ENCODE measurements around the gene SLC16A10.

GRCh38 chr6:111248789-111249188 lies 161.5 kb downstream of the SLC16A10 start:
- TF ChIP-seq REST (IDR thresholded peaks at IDR 0.05; ENCODE audit: unreplicated experiment) (no peak), STAT1 (IDR thresholded peaks at IDR 0.05; ENCODE audit: unreplicated experiment) (no peak), POLR2AphosphoS5 (IDR thresholded peaks at IDR 0.05; ENCODE audit: low read depth) (no peak), EZH2 (IDR thresholded peaks at IDR 0.05; ENCODE audit: low read depth, unreplicated experiment) (no peak), JUNB (IDR thresholded peaks at IDR 0.05; ENCODE audit: unreplicated experiment) (no peak), EZH2phosphoT487 (IDR thresholded peaks at IDR 0.05; ENCODE audit: unreplicated experiment) (no peak), CREB1 (CRISPR knock-in tag; IDR thresholded peaks at IDR 0.05; ENCODE audit: low read depth) (no peak), NANOG (IDR thresholded peaks at IDR 0.05; ENCODE audit: borderline replicate concordance) (no peak), ETS1 (IDR thresholded peaks at IDR 0.05) (no peak), ZNF331 (CRISPR knock-in tag; IDR thresholded peaks at IDR 0.05; ENCODE audit: low read depth) (no peak)
- TF ChIP-seq, protein P1, sequence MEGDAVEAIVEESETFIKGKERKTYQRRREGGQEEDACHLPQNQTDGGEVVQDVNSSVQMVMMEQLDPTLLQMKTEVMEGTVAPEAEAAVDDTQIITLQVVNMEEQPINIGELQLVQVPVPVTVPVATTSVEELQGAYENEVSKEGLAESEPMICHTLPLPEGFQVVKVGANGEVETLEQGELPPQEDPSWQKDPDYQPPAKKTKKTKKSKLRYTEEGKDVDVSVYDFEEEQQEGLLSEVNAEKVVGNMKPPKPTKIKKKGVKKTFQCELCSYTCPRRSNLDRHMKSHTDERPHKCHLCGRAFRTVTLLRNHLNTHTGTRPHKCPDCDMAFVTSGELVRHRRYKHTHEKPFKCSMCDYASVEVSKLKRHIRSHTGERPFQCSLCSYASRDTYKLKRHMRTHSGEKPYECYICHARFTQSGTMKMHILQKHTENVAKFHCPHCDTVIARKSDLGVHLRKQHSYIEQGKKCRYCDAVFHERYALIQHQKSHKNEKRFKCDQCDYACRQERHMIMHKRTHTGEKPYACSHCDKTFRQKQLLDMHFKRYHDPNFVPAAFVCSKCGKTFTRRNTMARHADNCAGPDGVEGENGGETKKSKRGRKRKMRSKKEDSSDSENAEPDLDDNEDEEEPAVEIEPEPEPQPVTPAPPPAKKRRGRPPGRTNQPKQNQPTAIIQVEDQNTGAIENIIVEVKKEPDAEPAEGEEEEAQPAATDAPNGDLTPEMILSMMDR (conservative IDR thresholded peaks at IDR 0.05; ENCODE audit: low read depth in 2 of 2), result no peak
- TF ChIP-seq, protein P2, sequence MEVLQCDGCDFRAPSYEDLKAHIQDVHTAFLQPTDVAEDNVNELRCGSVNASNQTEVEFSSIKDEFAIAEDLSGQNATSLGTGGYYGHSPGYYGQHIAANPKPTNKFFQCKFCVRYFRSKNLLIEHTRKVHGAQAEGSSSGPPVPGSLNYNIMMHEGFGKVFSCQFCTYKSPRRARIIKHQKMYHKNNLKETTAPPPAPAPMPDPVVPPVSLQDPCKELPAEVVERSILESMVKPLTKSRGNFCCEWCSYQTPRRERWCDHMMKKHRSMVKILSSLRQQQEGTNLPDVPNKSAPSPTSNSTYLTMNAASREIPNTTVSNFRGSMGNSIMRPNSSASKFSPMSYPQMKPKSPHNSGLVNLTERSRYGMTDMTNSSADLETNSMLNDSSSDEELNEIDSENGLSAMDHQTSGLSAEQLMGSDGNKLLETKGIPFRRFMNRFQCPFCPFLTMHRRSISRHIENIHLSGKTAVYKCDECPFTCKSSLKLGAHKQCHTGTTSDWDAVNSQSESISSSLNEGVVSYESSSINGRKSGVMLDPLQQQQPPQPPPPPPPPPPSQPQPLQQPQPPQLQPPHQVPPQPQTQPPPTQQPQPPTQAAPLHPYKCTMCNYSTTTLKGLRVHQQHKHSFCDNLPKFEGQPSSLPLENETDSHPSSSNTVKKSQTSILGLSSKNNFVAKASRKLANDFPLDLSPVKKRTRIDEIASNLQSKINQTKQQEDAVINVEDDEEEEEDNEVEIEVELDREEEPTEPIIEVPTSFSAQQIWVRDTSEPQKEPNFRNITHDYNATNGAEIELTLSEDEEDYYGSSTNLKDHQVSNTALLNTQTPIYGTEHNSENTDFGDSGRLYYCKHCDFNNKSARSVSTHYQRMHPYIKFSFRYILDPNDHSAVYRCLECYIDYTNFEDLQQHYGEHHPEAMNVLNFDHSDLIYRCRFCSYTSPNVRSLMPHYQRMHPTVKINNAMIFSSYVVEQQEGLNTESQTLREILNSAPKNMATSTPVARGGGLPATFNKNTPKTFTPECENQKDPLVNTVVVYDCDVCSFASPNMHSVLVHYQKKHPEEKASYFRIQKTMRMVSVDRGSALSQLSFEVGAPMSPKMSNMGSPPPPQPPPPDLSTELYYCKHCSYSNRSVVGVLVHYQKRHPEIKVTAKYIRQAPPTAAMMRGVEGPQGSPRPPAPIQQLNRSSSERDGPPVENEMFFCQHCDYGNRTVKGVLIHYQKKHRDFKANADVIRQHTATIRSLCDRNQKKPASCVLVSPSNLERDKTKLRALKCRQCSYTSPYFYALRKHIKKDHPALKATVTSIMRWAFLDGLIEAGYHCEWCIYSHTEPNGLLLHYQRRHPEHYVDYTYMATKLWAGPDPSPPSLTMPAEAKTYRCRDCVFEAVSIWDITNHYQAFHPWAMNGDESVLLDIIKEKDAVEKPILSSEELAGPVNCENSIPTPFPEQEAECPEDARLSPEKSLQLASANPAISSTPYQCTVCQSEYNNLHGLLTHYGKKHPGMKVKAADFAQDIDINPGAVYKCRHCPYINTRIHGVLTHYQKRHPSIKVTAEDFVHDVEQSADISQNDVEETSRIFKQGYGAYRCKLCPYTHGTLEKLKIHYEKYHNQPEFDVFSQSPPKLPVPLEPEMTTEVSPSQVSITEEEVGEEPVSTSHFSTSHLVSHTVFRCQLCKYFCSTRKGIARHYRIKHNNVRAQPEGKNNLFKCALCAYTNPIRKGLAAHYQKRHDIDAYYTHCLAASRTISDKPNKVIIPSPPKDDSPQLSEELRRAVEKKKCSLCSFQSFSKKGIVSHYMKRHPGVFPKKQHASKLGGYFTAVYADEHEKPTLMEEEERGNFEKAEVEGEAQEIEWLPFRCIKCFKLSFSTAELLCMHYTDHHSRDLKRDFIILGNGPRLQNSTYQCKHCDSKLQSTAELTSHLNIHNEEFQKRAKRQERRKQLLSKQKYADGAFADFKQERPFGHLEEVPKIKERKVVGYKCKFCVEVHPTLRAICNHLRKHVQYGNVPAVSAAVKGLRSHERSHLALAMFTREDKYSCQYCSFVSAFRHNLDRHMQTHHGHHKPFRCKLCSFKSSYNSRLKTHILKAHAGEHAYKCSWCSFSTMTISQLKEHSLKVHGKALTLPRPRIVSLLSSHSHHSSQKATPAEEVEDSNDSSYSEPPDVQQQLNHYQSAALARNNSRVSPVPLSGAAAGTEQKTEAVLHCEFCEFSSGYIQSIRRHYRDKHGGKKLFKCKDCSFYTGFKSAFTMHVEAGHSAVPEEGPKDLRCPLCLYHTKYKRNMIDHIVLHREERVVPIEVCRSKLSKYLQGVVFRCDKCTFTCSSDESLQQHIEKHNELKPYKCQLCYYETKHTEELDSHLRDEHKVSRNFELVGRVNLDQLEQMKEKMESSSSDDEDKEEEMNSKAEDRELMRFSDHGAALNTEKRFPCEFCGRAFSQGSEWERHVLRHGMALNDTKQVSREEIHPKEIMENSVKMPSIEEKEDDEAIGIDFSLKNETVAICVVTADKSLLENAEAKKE (CRISPR knock-in tag; IDR thresholded peaks at IDR 0.05), result no peak

All from GM23338 (cell line).